ENCODE results near the gene MUCL3.
"Not testable (repeated sequence)": the region's sequence is repeated elsewhere in the genome, so short reads cannot be mapped to it uniquely, and the experiment has no call there.

The MUCL3 gene

GRCh38 chr6:30947231-30947630 is 6.5 kb downstream of the MUCL3 start:
- no peak for DNase-seq

- DNase-seq: no peak
These were observed 8.0 kb downstream of the MUCL3 start for GRCh38 chr6:30948811-30949210.

GRCh38 chr6:30951907-30952469 is 11.2 kb downstream of the MUCL3 start:
- no peak for DNase-seq

- peak; percentile 30 for DNase-seq
These were observed 14.0 kb downstream of the MUCL3 start for GRCh38 chr6:30954631-30955366.

- DNase-seq: peak; percentile 93
These were observed 14.7 kb downstream of the MUCL3 start for GRCh38 chr6:30955367-30956042.

GRCh38 chr6:30957716-30958115 is 16.9 kb downstream of the MUCL3 start:
- DNase-seq: no peak

GRCh38 chr6:30960907-30961673 is 20.3 kb downstream of the MUCL3 start:
- DNase-seq: no peak

GRCh38 chr6:30962716-30963115 is 21.9 kb downstream of the MUCL3 start:
- DNase-seq: no peak

GRCh38 chr6:30963641-30964040 is 22.9 kb downstream of the MUCL3 start:
- no peak for DNase-seq

- no peak for DNase-seq
These were observed 23.3 kb downstream of the MUCL3 start for GRCh38 chr6:30964075-30964474.

- no peak for DNase-seq
These were observed 24.4 kb downstream of the MUCL3 start for GRCh38 chr6:30965140-30965601.

- DNase-seq: no peak
These were observed 25.4 kb downstream of the MUCL3 start for GRCh38 chr6:30966154-30966553.

GRCh38 chr6:30969171-30969570 is 28.4 kb downstream of the MUCL3 start:
- DNase-seq: not testable (repeated sequence)

GRCh38 chr6:30970946-30971345 is 30.2 kb downstream of the MUCL3 start:
- DNase-seq: no peak

- DNase-seq: no peak
These were observed 32.0 kb downstream of the MUCL3 start for GRCh38 chr6:30972816-30973215.

- no peak for DNase-seq
These were observed 33.9 kb downstream of the MUCL3 start for GRCh38 chr6:30974490-30975252.

- DNase-seq: no peak
These were observed 38.4 kb downstream of the MUCL3 start for GRCh38 chr6:30979141-30979540.

- DNase-seq: no peak
These were observed 38.9 kb downstream of the MUCL3 start for GRCh38 chr6:30979690-30980089.

GRCh38 chr6:30981942-30982772 is 41.4 kb downstream of the MUCL3 start:
- peak; percentile 34 for DNase-seq

GRCh38 chr6:30983439-30983838 is 42.7 kb downstream of the MUCL3 start, which contains the start of gene MUC21:
TSS of gene MUC21 (plus strand) at chr6:30983718. CDS start at chr6:30983959, 241 bp downstream.
- no peak for DNase-seq

GRCh38 chr6:30985490-30985889 is 44.7 kb downstream of the MUCL3 start:
- no peak for DNase-seq

Measured in NCI-H69 (cell line).